PFSK-1 (cell line): Measurements from ENCODE around the gene ELMO1.

Experiments used
- FOXP2 ChIP-seq: optimal IDR thresholded peaks from 2 replicates; pipeline ENCODE3; 2011; ENCODE audit warnings: borderline replicate concordance, control low read depth, inconsistent platforms; ENCODE audit not compliant: insufficient read depth; ENCODE audit errors: extremely low read length, extremely low read depth
- POLR2AphosphoS5 ChIP-seq: IDR thresholded peaks from 2 replicates; pipeline ENCODE4 v1.6.1; 2012; ENCODE audit warnings: low read depth, mild to moderate bottlenecking, control low read depth, low read length, moderate library complexity
- SIN3A ChIP-seq: IDR thresholded peaks from 2 replicates; pipeline ENCODE4 v1.6.1; 2012; ENCODE audit warnings: mild to moderate bottlenecking, low read length, moderate library complexity, borderline replicate concordance; ENCODE audit not compliant: insufficient read depth
- TAF1 ChIP-seq: IDR thresholded peaks from 2 replicates; pipeline ENCODE4 v1.6.1; 2012; ENCODE audit warnings: low read length, control low read depth, borderline replicate concordance; ENCODE audit not compliant: insufficient read depth
- TF ChIP-seq, protein P1 (sequence below), 2 experiments: IDR thresholded peaks; 2 replicates each; pipeline versions ENCODE4 v1.6.1 to v1.8.0; 2011 to 2012; ENCODE audit warnings: low read depth in 2 of 2, low read length in 2 of 2, control low read depth in 1 of 2, inconsistent platforms in 1 of 2, mild to moderate bottlenecking in 1 of 2, moderate library complexity in 1 of 2; ENCODE audit not compliant: insufficient read depth in 1 of 2

ELMO1 gene

DNA sequence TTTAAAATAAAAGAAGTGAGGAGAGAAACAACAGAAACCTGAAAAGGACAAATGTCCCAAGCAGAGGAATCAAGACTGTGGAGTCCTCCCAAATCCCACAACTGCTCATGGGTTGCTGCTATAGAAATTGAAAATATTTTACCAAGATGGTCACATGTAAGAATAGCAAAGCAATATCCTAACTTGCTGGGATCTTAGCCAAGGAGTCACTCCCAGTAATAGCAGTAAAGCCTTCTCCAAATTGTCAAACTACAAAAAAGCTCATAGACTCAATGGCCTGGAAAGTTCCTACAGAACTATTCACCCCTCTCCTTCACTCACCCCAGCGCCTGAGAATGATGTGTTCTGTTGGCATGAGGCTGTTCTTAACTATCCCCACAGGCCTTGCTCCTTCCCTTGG, 186.5 kb downstream of the ELMO1 start:
- TF ChIP-seq SIN3A = no peak
- TF ChIP-seq FOXP2 = no peak
- TF ChIP-seq POLR2AphosphoS5 = no peak
- no peak for TF ChIP-seq TAF1
- TF ChIP-seq, protein P1, sequence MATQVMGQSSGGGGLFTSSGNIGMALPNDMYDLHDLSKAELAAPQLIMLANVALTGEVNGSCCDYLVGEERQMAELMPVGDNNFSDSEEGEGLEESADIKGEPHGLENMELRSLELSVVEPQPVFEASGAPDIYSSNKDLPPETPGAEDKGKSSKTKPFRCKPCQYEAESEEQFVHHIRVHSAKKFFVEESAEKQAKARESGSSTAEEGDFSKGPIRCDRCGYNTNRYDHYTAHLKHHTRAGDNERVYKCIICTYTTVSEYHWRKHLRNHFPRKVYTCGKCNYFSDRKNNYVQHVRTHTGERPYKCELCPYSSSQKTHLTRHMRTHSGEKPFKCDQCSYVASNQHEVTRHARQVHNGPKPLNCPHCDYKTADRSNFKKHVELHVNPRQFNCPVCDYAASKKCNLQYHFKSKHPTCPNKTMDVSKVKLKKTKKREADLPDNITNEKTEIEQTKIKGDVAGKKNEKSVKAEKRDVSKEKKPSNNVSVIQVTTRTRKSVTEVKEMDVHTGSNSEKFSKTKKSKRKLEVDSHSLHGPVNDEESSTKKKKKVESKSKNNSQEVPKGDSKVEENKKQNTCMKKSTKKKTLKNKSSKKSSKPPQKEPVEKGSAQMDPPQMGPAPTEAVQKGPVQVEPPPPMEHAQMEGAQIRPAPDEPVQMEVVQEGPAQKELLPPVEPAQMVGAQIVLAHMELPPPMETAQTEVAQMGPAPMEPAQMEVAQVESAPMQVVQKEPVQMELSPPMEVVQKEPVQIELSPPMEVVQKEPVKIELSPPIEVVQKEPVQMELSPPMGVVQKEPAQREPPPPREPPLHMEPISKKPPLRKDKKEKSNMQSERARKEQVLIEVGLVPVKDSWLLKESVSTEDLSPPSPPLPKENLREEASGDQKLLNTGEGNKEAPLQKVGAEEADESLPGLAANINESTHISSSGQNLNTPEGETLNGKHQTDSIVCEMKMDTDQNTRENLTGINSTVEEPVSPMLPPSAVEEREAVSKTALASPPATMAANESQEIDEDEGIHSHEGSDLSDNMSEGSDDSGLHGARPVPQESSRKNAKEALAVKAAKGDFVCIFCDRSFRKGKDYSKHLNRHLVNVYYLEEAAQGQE (IDR thresholded peaks at IDR 0.05; ENCODE audit: insufficient read depth in 1 of 2, low read depth in 2 of 2, low read length in 2 of 2) = no peak

DNA sequence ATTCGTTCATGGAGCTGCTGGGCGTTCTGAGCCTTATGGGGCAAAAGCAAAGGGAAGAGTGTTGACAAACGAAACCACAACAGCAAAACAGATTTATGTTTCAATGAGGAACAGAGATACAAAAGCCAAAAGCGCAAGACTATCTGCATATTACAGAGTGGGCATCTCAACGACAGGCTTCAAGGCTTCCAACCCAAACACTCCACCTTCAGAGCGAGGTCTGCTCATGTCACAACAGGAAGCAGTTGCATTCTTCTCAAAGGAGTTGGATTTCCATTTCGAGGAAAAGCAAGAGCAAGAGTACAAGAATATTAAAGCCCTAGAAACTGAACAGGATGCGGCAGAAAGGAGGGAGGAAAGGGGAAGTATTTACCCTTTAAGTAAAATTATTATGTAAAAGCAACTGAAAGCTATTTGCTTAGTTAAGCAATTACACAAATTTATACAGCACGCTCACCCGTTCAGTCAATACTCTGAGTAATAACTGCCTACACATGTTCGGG, 189.3 kb downstream of the ELMO1 start:
- TF ChIP-seq FOXP2 (no peak), SIN3A (no peak), TAF1 (no peak), POLR2AphosphoS5 (no peak)
- TF ChIP-seq, protein P1 (IDR thresholded peaks at IDR 0.05; ENCODE audit: insufficient read depth in 1 of 2, low read depth in 2 of 2, low read length in 2 of 2) = no peak

DNA sequence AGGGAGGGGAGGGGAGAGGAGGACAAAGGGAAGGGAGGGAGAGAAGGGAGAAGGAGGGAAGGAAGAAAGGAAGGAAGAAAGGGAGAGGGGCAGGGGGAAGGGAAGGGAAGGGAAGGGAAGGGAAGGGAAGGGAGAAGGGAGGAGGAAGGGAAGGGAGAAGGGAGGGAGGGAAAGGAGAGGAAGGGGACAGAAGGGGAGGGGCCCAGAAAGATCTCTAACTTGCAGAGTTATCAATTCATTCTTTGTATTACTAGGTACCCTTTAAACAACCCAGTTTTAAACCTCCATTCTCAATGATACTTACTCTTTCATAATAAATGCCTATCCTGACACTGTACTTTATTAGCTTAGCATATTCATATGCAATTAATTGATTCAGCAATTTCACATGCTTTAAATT, 192.0 kb downstream of the ELMO1 start:
- TF ChIP-seq SIN3A (no peak), FOXP2 (no peak), TAF1 (no peak), POLR2AphosphoS5 (no peak)
- TF ChIP-seq, protein P1 (IDR thresholded peaks at IDR 0.05; ENCODE audit: insufficient read depth in 1 of 2, low read depth in 2 of 2, low read length in 2 of 2) = no peak

DNA sequence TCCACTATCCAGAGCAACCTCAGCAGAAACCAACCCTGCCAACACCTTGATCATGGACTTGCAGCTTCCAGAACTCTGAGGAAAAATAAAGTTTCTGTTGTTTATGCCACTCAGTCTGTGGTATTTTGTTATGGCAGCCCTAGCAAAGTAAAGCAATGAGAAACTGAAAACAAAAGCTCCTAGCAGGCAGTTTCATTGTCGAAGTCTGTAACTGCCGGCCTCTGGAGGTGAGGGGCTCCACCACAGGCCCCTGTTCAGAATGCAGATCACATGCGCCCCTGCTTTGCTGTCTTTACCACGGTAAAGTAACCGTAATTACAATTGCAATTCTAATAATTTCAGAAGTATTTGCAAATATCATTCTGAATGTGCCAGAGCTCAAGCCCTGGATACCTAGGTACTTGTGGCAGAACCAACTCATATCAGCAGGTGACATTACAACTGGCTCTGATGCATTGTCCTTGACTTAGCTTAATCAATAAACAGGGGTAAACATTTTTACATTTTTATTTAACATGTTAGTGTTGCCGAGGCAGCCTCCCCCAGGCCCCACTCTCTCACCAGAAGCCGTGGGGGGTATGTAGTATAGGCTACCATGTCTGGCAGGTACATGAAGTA, 193.2 kb downstream of the ELMO1 start:
- TF ChIP-seq FOXP2 = no peak
- TF ChIP-seq, protein P1 (IDR thresholded peaks at IDR 0.05; ENCODE audit: insufficient read depth in 1 of 2, low read depth in 2 of 2, low read length in 2 of 2) = no peak

DNA sequence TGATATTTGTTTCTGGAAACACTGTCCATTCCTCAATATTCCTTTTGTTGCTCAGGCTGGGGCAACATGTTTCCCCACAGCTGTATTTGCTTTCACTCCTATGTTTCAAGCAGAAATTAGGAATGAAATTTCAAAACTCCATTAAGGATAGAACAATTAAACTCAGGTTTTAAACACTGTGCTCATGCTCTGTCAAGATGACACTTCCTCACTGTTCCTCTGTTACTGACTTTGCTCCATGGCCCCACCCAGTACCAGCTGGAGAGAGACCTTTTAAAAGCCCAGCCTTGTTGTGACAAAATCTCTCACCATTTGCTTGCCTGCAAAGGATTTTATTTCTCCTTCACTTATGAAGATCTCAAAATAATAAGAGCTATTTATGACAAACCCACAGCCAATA, 197.4 kb downstream of the ELMO1 start:
- TF ChIP-seq SIN3A (no peak), FOXP2 (no peak), POLR2AphosphoS5 (no peak), TAF1 (no peak)
- TF ChIP-seq, protein P1 (IDR thresholded peaks at IDR 0.05; ENCODE audit: insufficient read depth in 1 of 2, low read depth in 2 of 2, low read length in 2 of 2) = no peak
